GM23338 (cell line): ENCODE results near the gene RNF182. TPM values are rescaled to one million over a fixed set of nuclear protein-coding genes. Genes with fewer than 3 reads are reported as not detected.

Experiments used
- ATAC-seq: fragments of 200-7000 bp; cut with Tn5 transposase; 3 replicates; pipeline ENCODE4 v1.9.1; 2020
- DNase-seq: peaks from one replicate; pipeline ENCODE4 v3.0.0-alpha.2; 2015; ENCODE audit warnings: low spot score
- H2AFZ ChIP-seq: fragments of 200-600 bp; sonication (generic); 2 replicates; pipeline ENCODE4 v1.8.0; 2016; ENCODE audit warnings: antibody characterized with exemption, mild to moderate bottlenecking, moderate library complexity
- H3F3A ChIP-seq: fragments of 200-600 bp; sonication (generic); replicated peaks from 2 replicates; pipeline ENCODE4 v1.8.0; 2017; ENCODE audit warnings: antibody characterized with exemption, mixed run types, low read depth
- H3K27ac ChIP-seq: fragments of 200-600 bp; sonication (generic); 2 replicates; pipeline ENCODE4 v1.6.1; 2016; ENCODE audit warnings: low read depth
- H3K27me3 ChIP-seq: fragments of 200-600 bp; sonication (generic); 2 replicates; pipeline ENCODE4 v1.8.0; 2016; ENCODE audit warnings: mild to moderate bottlenecking, mixed run types, moderate library complexity; ENCODE audit not compliant: insufficient read depth
- H3K36me3 ChIP-seq: fragments of 200-600 bp; sonication (generic); 2 replicates; pipeline ENCODE4 v1.8.0; 2016; ENCODE audit warnings: mild to moderate bottlenecking; ENCODE audit not compliant: insufficient read depth
- H3K4me1 ChIP-seq: fragments of 200-600 bp; sonication (generic); 2 replicates; pipeline ENCODE4 v1.8.0; 2016; ENCODE audit warnings: mild to moderate bottlenecking, moderate library complexity; ENCODE audit not compliant: insufficient read depth
- H3K4me2 ChIP-seq: fragments of 200-600 bp; sonication (generic); 2 replicates; pipeline ENCODE4 v1.7.1; 2017; ENCODE audit warnings: mixed run types
- H3K4me3 ChIP-seq: fragments of 200-600 bp; sonication (generic); 2 replicates; pipeline ENCODE4 v1.6.1; 2016; ENCODE audit warnings: mixed run types
- H3K79me2 ChIP-seq: fragments of 200-600 bp; sonication (generic); replicated peaks from 2 replicates; pipeline ENCODE4 v1.8.0; 2017; ENCODE audit warnings: mild to moderate bottlenecking; ENCODE audit not compliant: insufficient read depth
- H3K9me2 ChIP-seq: fragments of 200-600 bp; sonication (generic); 2 replicates; pipeline ENCODE4 v1.8.0; 2017; ENCODE audit not compliant: insufficient read depth
- H4K20me1 ChIP-seq: fragments of 200-600 bp; sonication (generic); replicated peaks from 2 replicates; pipeline ENCODE4 v1.8.0; 2017; ENCODE audit warnings: mild to moderate bottlenecking; ENCODE audit not compliant: insufficient read depth
- H3K27ac Mint-ChIP-seq: 2 replicates; pipeline ENCODE4 v1.8.0; 2020; ENCODE audit warnings: inconsistent platforms, mild to moderate bottlenecking, moderate library complexity, mixed read lengths
- H3K27me3 Mint-ChIP-seq: 3 replicates; pipeline ENCODE4 v1.8.0; 2022; ENCODE audit warnings: low read depth, mild to moderate bottlenecking, moderate library complexity, mixed read lengths, inconsistent platforms; ENCODE audit not compliant: insufficient read depth, poor library complexity
- H3K36me3 Mint-ChIP-seq: 3 replicates; pipeline ENCODE4 v1.8.0; 2021; ENCODE audit warnings: low read depth, mild to moderate bottlenecking, inconsistent platforms, moderate library complexity, mixed read lengths
- H3K4me1 Mint-ChIP-seq: 3 replicates; pipeline ENCODE4 v1.8.0; 2020; ENCODE audit warnings: mild to moderate bottlenecking, inconsistent platforms, mixed read lengths
- H3K4me3 Mint-ChIP-seq: 3 replicates; pipeline ENCODE4 v1.8.0; 2021; ENCODE audit warnings: moderate library complexity, mild to moderate bottlenecking, inconsistent platforms, mixed read lengths
- H3K9me3 Mint-ChIP-seq: 3 replicates; pipeline ENCODE4 v1.8.0; 2020; ENCODE audit warnings: moderate library complexity, mild to moderate bottlenecking, inconsistent platforms, mixed read lengths
- CREB1 ChIP-seq: fragments of 250-450 bp; sonication (Bioruptor Pico); IDR thresholded peaks from 2 replicates; pipeline ENCODE4 v1.5.0; 2020; ENCODE audit warnings: low read depth, mild to moderate bottlenecking, moderate library complexity
- EZH2 ChIP-seq: fragments of 200-600 bp; sonication (generic); IDR thresholded peaks from one replicate; pipeline ENCODE4 v1.8.0; 2017; ENCODE audit warnings: antibody characterized with exemption, mild to moderate bottlenecking, low read depth; ENCODE audit not compliant: unreplicated experiment
- EZH2phosphoT487 ChIP-seq: fragments of 200-600 bp; sonication (generic); IDR thresholded peaks from one replicate; pipeline ENCODE4 v1.8.1; 2018; ENCODE audit warnings: antibody characterized with exemption; ENCODE audit not compliant: unreplicated experiment
- JUNB ChIP-seq: IDR thresholded peaks from one replicate; pipeline ENCODE4 v1.6.1; 2016; ENCODE audit warnings: antibody characterized with exemption; ENCODE audit not compliant: unreplicated experiment
- NANOG ChIP-seq: IDR thresholded peaks from 2 replicates; pipeline ENCODE4 v1.6.1; 2016; ENCODE audit warnings: antibody characterized with exemption, borderline replicate concordance
- POLR2AphosphoS5 ChIP-seq: IDR thresholded peaks from 2 replicates; pipeline ENCODE4 v1.6.1; 2016; ENCODE audit warnings: antibody characterized with exemption, low read depth
- STAT1 ChIP-seq: IDR thresholded peaks from one replicate; pipeline ENCODE4 v1.6.1; 2016; ENCODE audit warnings: antibody characterized with exemption; ENCODE audit not compliant: unreplicated experiment
- ZNF114 ChIP-seq: fragments of 250-450 bp; sonication (Bioruptor Pico); IDR thresholded peaks from 2 replicates; pipeline ENCODE4 v1.5.0; 2020; ENCODE audit warnings: mild to moderate bottlenecking, moderate library complexity
- ZNF331 ChIP-seq: fragments of 250-450 bp; sonication (Bioruptor Pico); IDR thresholded peaks from 2 replicates; pipeline ENCODE4 v1.5.0; 2020; ENCODE audit warnings: low read depth, mild to moderate bottlenecking, moderate library complexity
- polyA plus RNA-seq: library from polyadenylated mRNA; unstranded; fragments of >200 nt; fragmentation: Nextera tagmentation; extraction: Ambion mirVana; gene quantifications from 2 replicates; pipeline ENCODE4 v1.2.1, GENCODE V29; 2016
- total RNA-seq: library from RNA; depleted of rRNA; stranded (reverse); fragments of >200 nt; shearing (Covaris generic); gene quantifications from 2 replicates; pipeline ENCODE4 v1.2.3, GENCODE V29; 2014
- TF ChIP-seq, protein P1 (sequence below): fragments of 250-450 bp; sonication (Bioruptor Pico); IDR thresholded peaks from 2 replicates; pipeline ENCODE4 v1.5.0; 2020; ENCODE audit warnings: mild to moderate bottlenecking, moderate library complexity
- TF ChIP-seq, protein P2 (sequence below): IDR thresholded peaks from one replicate; pipeline ENCODE4 v1.6.1; 2018; ENCODE audit warnings: antibody characterized with exemption; ENCODE audit not compliant: unreplicated experiment
- TF ChIP-seq, protein P3 (sequence below): IDR thresholded peaks from 2 replicates; pipeline ENCODE4 v1.6.1; 2016; ENCODE audit warnings: antibody characterized with exemption

RNF182 gene
- total and polyA plus RNA-seq, 2 experiments from 2014 or later = 3.2 to 9.8 TPM

DNA sequence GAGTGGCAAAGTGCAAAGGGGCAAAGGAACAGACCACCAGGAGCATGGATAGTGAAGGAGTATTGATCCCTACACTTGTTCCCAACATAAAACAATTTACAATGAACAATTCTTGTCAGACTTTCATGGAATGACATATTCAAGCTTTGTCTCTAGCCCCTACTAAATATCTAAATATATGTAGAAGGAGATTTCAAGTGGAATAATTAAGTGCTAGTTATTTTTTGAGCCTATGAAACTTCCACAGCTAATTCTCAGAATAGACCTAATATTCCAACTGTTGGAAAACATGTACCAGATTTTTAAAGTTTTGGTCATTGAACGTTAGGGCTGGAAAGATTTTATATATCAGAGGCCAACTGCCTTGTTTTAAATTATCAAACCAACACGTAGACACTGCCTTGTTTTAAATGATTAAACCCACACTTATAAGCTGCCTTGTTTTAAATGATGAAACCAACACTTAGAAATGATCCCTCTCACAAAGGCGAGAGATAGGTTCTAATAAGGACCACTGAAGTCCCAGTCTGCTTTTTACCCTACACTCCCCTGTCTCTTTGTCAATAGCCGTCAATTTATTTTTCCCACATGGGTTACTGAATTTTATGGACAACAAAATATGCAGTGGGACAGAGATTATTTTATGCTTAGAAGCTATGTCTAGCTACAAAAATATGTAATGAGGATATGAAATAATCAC lies 62.1 kb downstream of the RNF182 start (continued):
- TF ChIP-seq, protein P1, sequence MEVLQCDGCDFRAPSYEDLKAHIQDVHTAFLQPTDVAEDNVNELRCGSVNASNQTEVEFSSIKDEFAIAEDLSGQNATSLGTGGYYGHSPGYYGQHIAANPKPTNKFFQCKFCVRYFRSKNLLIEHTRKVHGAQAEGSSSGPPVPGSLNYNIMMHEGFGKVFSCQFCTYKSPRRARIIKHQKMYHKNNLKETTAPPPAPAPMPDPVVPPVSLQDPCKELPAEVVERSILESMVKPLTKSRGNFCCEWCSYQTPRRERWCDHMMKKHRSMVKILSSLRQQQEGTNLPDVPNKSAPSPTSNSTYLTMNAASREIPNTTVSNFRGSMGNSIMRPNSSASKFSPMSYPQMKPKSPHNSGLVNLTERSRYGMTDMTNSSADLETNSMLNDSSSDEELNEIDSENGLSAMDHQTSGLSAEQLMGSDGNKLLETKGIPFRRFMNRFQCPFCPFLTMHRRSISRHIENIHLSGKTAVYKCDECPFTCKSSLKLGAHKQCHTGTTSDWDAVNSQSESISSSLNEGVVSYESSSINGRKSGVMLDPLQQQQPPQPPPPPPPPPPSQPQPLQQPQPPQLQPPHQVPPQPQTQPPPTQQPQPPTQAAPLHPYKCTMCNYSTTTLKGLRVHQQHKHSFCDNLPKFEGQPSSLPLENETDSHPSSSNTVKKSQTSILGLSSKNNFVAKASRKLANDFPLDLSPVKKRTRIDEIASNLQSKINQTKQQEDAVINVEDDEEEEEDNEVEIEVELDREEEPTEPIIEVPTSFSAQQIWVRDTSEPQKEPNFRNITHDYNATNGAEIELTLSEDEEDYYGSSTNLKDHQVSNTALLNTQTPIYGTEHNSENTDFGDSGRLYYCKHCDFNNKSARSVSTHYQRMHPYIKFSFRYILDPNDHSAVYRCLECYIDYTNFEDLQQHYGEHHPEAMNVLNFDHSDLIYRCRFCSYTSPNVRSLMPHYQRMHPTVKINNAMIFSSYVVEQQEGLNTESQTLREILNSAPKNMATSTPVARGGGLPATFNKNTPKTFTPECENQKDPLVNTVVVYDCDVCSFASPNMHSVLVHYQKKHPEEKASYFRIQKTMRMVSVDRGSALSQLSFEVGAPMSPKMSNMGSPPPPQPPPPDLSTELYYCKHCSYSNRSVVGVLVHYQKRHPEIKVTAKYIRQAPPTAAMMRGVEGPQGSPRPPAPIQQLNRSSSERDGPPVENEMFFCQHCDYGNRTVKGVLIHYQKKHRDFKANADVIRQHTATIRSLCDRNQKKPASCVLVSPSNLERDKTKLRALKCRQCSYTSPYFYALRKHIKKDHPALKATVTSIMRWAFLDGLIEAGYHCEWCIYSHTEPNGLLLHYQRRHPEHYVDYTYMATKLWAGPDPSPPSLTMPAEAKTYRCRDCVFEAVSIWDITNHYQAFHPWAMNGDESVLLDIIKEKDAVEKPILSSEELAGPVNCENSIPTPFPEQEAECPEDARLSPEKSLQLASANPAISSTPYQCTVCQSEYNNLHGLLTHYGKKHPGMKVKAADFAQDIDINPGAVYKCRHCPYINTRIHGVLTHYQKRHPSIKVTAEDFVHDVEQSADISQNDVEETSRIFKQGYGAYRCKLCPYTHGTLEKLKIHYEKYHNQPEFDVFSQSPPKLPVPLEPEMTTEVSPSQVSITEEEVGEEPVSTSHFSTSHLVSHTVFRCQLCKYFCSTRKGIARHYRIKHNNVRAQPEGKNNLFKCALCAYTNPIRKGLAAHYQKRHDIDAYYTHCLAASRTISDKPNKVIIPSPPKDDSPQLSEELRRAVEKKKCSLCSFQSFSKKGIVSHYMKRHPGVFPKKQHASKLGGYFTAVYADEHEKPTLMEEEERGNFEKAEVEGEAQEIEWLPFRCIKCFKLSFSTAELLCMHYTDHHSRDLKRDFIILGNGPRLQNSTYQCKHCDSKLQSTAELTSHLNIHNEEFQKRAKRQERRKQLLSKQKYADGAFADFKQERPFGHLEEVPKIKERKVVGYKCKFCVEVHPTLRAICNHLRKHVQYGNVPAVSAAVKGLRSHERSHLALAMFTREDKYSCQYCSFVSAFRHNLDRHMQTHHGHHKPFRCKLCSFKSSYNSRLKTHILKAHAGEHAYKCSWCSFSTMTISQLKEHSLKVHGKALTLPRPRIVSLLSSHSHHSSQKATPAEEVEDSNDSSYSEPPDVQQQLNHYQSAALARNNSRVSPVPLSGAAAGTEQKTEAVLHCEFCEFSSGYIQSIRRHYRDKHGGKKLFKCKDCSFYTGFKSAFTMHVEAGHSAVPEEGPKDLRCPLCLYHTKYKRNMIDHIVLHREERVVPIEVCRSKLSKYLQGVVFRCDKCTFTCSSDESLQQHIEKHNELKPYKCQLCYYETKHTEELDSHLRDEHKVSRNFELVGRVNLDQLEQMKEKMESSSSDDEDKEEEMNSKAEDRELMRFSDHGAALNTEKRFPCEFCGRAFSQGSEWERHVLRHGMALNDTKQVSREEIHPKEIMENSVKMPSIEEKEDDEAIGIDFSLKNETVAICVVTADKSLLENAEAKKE (CRISPR knock-in tag) = no peak
- TF ChIP-seq ZNF114 (no peak), NANOG (no peak), CREB1 (CRISPR knock-in tag) (no peak), ZNF331 (CRISPR knock-in tag) (no peak)

DNA sequence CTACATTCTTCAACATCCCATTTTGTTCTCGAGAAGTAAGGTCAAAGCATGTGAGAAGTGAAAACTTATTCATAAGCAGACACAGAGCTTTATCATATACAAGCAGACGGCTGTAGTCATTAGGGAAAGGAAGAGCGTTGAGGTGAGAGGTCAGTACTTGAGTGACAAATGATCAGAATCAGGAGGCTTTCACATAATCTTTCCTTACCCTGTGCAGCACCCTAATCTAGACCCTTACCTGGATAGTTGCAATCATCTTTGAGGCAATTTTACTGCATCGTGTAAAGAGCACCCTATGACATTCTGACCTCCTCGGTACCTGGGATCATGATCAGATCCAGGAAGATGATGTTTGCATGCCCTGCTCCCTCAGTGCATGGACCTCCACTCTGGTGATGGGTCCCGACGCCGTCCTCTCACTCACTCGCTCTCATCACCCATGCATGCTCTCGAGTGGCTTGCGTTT lies 62.7 kb downstream of the RNF182 start:
- Mint-ChIP-seq H3K4me1 (peaks cover 8% of the 10 kb centered on the region), H3K27me3 (peaks cover 2% of the 10 kb centered on the region), H3K27ac (no peak overlapping the region), H3K4me3 (no peak overlapping the region), H3K9me3 (no peaks in the 10 kb centered on the region), H3K36me3 (no peaks in the 10 kb centered on the region)
- H3K4me3 ChIP-seq = no peak overlapping the region
- DNase-seq (no peak), ATAC-seq (no peak)
- no peak overlapping the region for H3K27ac ChIP-seq
- H3K4me2 ChIP-seq = no peak overlapping the region
- no peaks in the 10 kb centered on the region for H4K20me1 ChIP-seq
- H3K79me2 ChIP-seq = no peaks in the 10 kb centered on the region
- no peak overlapping the region for H2AFZ ChIP-seq
- peaks cover under 1% of the 10 kb centered on the region; the same call in 1 of the 2 replicates for H3K9me2 ChIP-seq
- no peaks in the 10 kb centered on the region for H3K36me3 ChIP-seq
- no peaks in the 10 kb centered on the region for H3F3A ChIP-seq
- peaks cover 5% of the 10 kb centered on the region; the same call in 1 of the 2 replicates for H3K4me1 ChIP-seq
- H3K27me3 ChIP-seq = no peaks in the 10 kb centered on the region
- TF ChIP-seq, protein P2, sequence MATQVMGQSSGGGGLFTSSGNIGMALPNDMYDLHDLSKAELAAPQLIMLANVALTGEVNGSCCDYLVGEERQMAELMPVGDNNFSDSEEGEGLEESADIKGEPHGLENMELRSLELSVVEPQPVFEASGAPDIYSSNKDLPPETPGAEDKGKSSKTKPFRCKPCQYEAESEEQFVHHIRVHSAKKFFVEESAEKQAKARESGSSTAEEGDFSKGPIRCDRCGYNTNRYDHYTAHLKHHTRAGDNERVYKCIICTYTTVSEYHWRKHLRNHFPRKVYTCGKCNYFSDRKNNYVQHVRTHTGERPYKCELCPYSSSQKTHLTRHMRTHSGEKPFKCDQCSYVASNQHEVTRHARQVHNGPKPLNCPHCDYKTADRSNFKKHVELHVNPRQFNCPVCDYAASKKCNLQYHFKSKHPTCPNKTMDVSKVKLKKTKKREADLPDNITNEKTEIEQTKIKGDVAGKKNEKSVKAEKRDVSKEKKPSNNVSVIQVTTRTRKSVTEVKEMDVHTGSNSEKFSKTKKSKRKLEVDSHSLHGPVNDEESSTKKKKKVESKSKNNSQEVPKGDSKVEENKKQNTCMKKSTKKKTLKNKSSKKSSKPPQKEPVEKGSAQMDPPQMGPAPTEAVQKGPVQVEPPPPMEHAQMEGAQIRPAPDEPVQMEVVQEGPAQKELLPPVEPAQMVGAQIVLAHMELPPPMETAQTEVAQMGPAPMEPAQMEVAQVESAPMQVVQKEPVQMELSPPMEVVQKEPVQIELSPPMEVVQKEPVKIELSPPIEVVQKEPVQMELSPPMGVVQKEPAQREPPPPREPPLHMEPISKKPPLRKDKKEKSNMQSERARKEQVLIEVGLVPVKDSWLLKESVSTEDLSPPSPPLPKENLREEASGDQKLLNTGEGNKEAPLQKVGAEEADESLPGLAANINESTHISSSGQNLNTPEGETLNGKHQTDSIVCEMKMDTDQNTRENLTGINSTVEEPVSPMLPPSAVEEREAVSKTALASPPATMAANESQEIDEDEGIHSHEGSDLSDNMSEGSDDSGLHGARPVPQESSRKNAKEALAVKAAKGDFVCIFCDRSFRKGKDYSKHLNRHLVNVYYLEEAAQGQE = no peak
- TF ChIP-seq JUNB (no peak), EZH2phosphoT487 (no peak), EZH2 (no peak), CREB1 (CRISPR knock-in tag) (no peak), POLR2AphosphoS5 (no peak), STAT1 (no peak), ZNF331 (CRISPR knock-in tag) (no peak), ZNF114 (no peak)
- TF ChIP-seq, protein P3, sequence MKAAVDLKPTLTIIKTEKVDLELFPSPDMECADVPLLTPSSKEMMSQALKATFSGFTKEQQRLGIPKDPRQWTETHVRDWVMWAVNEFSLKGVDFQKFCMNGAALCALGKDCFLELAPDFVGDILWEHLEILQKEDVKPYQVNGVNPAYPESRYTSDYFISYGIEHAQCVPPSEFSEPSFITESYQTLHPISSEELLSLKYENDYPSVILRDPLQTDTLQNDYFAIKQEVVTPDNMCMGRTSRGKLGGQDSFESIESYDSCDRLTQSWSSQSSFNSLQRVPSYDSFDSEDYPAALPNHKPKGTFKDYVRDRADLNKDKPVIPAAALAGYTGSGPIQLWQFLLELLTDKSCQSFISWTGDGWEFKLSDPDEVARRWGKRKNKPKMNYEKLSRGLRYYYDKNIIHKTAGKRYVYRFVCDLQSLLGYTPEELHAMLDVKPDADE = no peak
